Measurements from ENCODE around the gene CD46. TPM values are rescaled to one million over a fixed set of nuclear protein-coding genes. Genes with fewer than 3 reads are reported as not detected.

CD46 gene
- 56.3 and 72.5 TPM in 2 replicates for total RNA-seq

DNA sequence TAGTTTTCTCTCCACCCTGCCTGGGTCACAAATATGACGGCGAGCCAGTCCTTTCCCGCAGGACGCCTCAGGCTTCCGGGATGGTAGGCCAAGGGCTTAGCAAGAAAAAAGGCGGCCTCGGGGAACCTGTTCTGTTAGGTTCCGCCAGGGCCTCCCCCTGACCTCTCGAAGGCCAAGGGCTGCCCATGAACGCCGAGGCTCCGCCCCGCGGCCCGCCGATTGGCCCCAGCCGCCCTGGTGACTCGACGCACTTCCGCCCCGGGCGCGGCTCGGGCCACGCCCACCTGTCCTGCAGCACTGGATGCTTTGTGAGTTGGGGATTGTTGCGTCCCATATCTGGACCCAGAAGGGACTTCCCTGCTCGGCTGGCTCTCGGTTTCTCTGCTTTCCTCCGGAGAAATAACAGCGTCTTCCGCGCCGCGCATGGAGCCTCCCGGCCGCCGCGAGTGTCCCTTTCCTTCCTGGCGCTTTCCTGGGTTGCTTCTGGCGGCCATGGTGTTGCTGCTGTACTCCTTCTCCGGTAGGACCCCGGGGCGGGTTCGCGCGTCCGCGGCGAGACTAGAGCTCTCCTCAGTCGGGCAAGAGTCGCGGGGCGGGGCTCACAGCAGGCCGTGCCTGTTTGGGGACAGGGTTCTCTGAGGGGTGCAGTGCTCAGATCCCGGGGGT, at the start of gene CD46:
Gene CD46 (plus strand): TSS at position 265 of the 666 bp plus-strand sequence. CDS start 159 bp downstream, at position 424.

Other genes starting within 250 kb of the CD46 start
- gene CR1L, start 106.9 kb upstream of the CD46 start, total RNA-seq, result not detected in 2 replicates
- gene CD34, start 159.1 kb downstream of the CD46 start, total RNA-seq, result under 0.01 TPM in 1 of 2 replicates, not detected in the other